Midbrain (tissue), 1 donor: ENCODE results near the gene RIMBP3C.
"Not testable (repeated sequence)": the region's sequence is repeated elsewhere in the genome, so short reads cannot be mapped to it uniquely, and the experiment has no call there.

Experiments used
- DNase-seq: peaks from one replicate; lab custom pipeline; 2025; lab: John Stamatoyannopoulos, UW

Gene RIMBP3C

DNA sequence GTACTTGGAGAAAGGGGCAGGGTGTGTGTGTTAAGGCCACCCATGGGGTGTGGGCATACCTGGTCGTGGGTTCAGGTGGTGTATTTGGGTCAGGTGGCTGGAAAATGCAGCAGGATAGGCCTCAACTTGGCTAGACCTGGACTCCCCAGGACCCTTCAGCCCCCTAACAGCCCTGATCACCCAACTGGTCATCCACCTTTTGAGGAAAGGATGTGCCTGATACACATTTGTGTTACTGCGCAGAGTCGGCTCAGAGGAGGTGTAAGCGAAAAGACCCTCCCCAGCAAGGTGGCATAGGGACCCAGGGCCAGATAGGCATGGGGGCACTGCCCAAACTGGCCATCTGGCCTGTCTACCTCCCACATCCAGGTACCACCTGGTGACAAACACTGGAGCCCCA is at the start of gene RIMBP3C:
Gene RIMBP3C, minus strand, starts transcription at position 101 of the 400 bp plus-strand sequence. CDS start 485 bp downstream, outside the sequence.
- not testable (repeated sequence) for DNase-seq

- no peak for DNase-seq
Measured at GRCh38 chr22:21599053-21599893, 48.0 kb upstream of the RIMBP3C start.

- DNase-seq, result no peak
Measured at GRCh38 chr22:21598302-21598701, 47.0 kb upstream of the RIMBP3C start.

DNA sequence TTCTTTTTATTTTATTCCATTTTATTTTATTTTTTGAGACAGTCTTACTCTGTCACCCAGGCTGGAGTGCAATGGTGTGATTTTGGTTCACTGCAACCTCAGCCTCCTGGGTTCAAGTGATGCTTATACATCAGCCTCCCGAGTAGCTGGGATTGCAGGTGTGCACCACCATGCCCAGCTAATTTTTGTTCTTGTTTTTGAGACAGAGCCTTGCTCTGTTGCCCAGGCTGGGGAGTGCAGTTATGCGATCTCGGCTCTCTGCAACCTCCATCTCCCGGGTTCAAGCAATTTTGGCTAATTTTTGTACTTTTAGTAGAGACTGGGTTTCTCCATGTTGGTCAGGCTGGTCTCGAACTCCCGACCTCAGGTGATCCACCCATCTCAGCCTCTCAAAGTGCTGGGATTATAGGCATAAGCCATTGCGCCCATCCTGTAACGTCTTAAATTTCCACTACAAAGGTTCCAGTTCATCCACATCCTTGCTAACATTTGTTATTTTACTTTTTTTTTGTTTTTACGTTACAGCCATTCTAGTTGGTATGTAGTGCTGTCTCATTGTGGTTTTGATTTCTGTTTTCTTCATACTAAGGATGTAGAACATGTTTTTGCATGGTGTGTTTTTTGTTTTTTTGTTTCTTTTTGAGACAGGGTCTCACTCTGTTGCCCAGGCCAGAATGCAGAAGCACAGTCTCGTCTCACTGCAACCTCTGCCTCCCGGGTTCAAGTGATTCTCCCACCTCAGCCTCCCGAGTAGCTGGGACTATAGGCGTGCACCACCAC is 45.3 kb upstream of the RIMBP3C start:
- not testable (repeated sequence) for DNase-seq

DNA sequence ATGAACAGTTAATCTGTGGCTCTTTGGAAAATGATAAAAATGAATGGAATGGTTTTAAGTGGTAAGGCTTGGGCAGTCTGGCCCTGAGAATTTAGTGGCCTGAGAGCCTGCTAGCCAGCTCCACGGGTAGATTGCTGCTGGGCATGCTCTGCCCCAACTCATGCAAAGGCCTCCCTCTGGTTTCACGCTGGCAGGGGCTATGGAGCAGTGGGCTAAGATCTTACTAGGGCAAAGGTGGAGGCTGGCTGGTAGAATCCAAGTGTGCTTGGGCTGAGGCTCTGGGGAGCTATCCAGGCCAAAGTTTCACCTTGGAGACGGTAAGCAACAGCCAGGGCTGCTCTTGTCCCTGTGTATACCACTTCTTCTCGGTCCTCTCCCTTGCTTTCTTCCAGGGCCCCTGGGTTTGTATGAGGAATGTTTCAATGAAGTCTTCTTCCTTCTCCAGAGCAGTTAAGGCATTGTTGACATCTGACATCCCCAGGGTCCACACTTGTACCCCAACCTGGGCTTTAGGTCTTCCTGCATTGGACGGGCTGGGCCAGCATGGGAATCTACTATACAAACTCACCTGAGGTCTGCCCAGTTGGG is 43.7 kb upstream of the RIMBP3C start:
- peak; percentile 24 for DNase-seq

- no peak for DNase-seq
Measured at GRCh38 chr22:21593406-21594232, 42.4 kb upstream of the RIMBP3C start.

- no peak for DNase-seq
Measured at GRCh38 chr22:21592422-21592821, 41.2 kb upstream of the RIMBP3C start.

GRCh38 chr22:21591695-21592094 is 40.4 kb upstream of the RIMBP3C start:
- no peak for DNase-seq

DNA sequence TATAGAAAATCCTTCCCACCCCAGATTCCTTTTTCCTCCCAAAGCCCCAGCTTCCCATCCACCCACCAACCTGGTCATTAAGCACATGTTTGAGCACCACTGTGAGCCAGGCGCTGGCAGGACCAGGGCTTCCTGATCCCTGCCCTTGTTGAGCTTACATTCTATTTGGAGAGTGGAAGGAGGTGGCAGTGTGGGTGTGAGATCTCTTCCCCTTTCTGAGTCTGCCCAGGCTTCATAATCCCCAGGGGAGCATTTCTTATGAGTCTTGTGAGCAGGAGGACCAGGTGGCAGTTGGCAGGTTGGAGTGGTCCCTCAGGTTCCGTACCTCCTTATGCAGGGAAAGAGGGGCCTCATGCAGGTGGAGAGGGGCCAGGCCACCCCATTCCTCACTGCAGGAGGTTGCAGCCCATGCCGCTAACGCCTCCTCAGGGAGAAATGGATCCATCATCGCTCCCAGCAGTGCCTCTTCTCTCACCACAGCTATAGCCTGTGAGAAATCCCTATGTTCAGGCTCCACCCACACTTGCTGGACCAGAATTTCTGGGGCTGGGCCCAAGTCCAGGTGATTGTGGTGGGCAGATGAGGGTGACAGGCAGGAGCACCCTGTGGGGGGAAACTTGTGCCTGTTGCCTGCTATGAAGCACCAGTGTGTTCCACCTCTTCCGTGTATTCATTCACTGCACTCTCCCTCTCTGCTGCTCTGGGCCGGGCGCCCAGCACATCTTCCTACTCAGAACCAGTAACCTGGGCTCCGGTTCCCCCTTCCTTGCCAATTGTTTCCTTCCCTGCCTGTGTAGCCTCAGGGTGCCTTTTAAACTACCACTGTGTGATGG is 39.8 kb upstream of the RIMBP3C start:
- DNase-seq, result no peak

- DNase-seq, result no peak
Measured at GRCh38 chr22:21589396-21589795, 38.1 kb upstream of the RIMBP3C start.

DNA sequence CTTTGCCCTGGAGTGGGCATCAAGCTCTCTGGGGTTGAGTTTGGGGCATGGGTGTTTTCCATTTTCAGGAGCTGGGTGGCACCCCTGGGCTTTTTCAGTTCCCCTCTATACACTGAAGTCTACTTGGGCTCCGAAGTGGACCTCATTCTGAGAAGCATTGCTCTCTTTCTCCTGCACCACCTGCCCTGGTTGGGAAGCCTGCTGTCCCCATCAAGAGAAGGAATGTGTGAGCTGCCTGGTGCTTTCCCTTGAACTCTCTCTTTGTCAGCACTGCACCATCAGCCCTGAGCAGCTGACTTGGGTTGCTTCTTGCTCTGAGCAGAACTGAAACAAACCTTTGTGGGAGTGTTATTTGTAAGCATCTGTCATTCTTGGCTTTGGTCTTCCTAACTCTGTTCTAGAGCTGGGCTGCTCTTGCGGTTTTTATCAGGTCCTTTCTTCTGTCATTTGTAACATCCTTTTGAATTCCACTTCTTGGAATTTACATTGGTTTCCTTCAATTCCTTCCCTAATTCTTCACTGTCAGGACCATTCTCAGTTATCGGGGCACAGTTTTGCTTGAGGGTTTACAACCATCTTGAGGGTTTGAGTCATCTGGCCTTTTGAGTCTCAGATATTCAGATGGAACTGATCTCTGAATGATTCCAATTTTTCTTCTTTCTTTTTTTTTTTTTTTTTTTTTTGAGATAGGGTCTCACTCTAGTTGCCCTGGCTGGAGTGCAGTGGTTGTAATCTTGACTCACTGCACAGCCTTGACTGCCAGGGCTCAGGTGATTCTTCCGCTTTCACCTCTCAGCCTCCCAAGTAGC is 36.7 kb upstream of the RIMBP3C start:
- peak; percentile 54 for DNase-seq

DNA sequence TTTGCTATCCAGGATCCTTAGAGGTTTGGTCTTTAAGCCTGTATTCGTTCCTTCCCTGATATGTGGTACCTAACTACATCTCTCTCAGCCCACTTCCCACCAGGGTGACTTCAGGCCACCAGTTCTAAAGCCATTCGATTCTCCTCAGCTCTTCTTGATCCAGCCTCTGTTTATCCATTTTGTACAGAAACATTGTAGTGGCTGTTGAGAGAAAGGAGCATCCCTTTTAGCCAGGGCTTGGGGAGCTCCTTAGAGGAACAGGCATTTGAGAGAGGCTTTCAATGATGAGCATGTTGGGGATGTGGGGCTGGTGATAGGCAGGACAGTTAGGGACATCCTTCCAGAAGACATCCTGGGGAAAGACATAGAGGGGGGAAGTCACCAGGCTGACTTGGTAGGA is 34.1 kb upstream of the RIMBP3C start:
- no peak for DNase-seq

DNA sequence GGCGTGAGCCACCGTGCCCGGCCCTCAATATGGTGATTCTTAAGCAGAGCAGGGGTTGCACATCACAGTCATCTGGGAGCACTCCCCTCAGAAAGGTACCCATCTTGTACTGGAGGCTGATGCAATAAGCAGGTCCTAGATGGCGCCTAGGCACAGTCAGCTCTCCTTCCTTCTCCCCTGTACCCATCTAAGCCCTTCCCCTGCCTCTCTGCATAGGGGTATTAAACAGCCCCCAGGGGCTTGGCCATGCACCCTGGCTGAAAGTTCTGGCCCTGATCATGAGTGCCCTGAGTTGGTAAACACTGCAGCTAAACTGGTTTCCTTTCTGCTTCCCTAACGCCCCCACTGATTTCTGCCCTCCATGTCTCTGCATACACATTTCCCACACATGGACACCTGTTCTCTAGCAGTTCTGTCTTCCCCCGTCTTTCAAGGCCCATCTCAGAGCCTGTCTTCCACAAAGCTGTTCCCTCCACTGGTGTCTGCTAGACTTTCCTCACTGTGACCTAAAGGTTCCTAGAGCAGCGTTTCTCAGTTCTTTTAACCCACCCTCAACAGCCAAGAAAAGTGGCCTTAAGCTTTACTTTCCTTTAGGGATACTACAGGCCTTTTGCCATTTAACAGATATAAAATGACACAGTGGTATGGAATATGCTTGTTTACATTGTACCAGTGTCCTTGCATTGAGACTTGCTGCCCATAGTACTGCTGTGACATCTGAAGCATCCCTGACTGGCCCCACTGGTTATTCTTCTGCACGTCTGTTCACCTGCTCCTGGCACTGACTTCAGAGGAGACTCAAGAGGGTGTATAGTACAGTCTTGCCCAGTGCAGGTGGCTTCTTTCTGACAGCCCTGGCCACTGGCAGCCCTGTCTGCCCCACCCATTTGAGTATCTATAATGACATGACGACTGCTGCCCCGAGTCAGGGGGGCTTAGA is 31.8 kb upstream of the RIMBP3C start:
- no peak for DNase-seq

DNA sequence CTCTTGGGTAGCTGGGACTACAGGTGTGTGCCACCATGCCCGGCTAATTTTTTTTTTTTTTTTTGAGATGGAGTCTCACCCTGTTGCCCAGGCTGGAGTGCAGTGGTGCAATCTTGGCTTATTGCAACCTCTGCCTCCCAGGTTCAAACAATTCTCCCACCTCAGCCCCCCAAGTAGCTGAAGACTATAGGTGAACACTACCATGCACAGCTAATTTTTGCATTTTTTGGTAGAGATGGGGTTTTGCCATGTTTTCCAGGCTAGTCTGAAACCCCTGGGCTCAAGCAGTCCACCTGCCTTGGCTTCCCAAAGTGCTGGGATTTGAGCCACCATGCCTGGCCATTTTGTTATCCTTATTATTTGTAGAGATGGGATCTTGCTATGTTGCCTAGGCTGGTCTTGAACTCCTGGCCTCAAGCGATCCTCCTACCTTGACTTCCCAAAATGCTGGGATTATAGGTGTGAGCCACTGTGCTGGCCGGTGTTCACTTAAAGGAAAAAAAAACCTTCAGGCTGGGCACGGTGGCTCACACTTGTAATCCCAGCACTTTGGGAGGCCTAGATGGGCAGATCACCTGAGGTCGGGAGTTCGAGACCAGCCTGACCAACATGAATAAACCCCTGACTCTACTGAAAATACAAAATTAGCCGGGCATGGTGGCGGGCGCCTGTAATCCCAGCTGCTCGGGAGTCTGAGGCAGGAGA is 29.9 kb upstream of the RIMBP3C start:
- DNase-seq, result not testable (repeated sequence)

DNA sequence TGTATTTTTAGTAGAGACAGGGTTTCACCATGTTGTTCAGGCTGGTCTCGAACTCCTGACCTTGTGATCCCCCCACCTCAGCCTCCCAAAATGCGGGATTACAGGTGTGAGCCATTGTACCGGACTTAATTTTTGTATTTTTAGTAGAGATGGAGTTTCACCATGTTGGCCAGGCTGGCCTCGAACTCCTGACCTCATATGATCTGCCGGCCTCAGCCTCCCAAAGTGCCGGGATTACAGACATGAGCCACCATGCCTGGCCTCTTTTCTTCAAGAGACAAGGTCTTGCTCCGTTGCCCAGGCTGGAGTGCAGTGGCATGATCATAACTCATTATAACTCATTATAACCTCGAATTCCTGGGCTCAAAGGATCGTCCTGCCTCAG is 29.4 kb upstream of the RIMBP3C start:
- DNase-seq, result not testable (repeated sequence)

GRCh38 chr22:21579474-21579851 is 28.2 kb upstream of the RIMBP3C start:
- DNase-seq, result no peak

- DNase-seq, result no peak
Measured at GRCh38 chr22:21573750-21574494, 22.7 kb upstream of the RIMBP3C start.
